H1 (cell line): ENCODE results near the gene ZNF573. TPM values are rescaled to one million over a fixed set of nuclear protein-coding genes. Genes with fewer than 3 reads are reported as not detected.

Experiments
- CTCF ChIA-PET: fragments of 300-600 bp; sonication (Branson Sonifier 250); formaldehyde crosslinking; loops from one replicate; lab custom pipeline; 2021; ENCODE audit not compliant: partially characterized antibody; lab: Charles Lee
- POLR2A ChIA-PET: fragments of 300-600 bp; sonication (Branson Sonifier 250); formaldehyde crosslinking; loops from one replicate; lab custom pipeline; 2021; ENCODE audit warnings: inconsistent platforms; ENCODE audit not compliant: partially characterized antibody; lab: Charles Lee
- DNase-seq, 2 experiments: peaks; one replicate each; pipeline versions ENCODE4 v3.0.0 to v3.0.0-alpha.2; 2010 to 2022; ENCODE audit warnings: low spot score in 2 of 2, low read depth in 1 of 2, mixed read lengths in 1 of 2
- FAIRE-seq: peaks from 2 replicates; lab custom pipeline; 2011; peaks lifted over from hg19 to GRCh38; lab: Jason Lieb, UNC
- H2AFZ ChIP-seq: 2 replicates; pipeline ENCODE4 v1.8.1; 2012; ENCODE audit warnings: low read length, inconsistent platforms
- H2AK5ac ChIP-seq: 2 replicates; pipeline ENCODE4 v1.6.1; 2013; ENCODE audit warnings: low read depth, low read length
- H2BK120ac ChIP-seq: replicated peaks from 2 replicates; pipeline ENCODE3; 2013; ENCODE audit warnings: low read depth, low read length, inconsistent platforms
- H2BK12ac ChIP-seq: 2 replicates; pipeline ENCODE4 v1.6.1; 2013; ENCODE audit warnings: low read depth, low read length
- H2BK15ac ChIP-seq: 2 replicates; pipeline ENCODE4 v1.6.1; 2013; ENCODE audit warnings: low read length
- H2BK20ac ChIP-seq: 2 replicates; pipeline ENCODE4 v1.6.1; 2013; ENCODE audit warnings: low read length
- H2BK5ac ChIP-seq: 2 replicates; pipeline ENCODE4 v1.6.1; 2013; ENCODE audit warnings: low read depth, low read length
- H3K14ac ChIP-seq: 2 replicates; pipeline ENCODE4 v1.6.1; 2013; ENCODE audit warnings: inconsistent platforms; ENCODE audit not compliant: insufficient read length
- H3K18ac ChIP-seq: 2 replicates; pipeline ENCODE4 v1.6.1; 2013; ENCODE audit warnings: low read length; ENCODE audit errors: extremely low read depth
- H3K23ac ChIP-seq: 2 replicates; pipeline ENCODE4 v1.6.1; 2013; ENCODE audit warnings: inconsistent platforms; ENCODE audit not compliant: insufficient read length
- H3K23me2 ChIP-seq: 2 replicates; pipeline ENCODE4 v1.6.1; 2013; ENCODE audit warnings: low read depth, low read length
- H3K27ac ChIP-seq: 2 replicates; pipeline ENCODE4 v1.6.1; 2011; ENCODE audit warnings: low read depth, low read length, inconsistent platforms
- H3K27me3 ChIP-seq, 4 experiments: replicated peaks in 1 of 4; 1 replicate in 1 of 4; 2 replicates in 3 of 4; pipeline versions ENCODE4 v1.6.1 to v1.8.1; 2011 to 2013; ENCODE audit warnings: low read length in 3 of 4, mild to moderate bottlenecking in 3 of 4, inconsistent platforms in 2 of 4, mixed read lengths in 2 of 4, moderate library complexity in 1 of 4; ENCODE audit not compliant: control insufficient read depth in 3 of 4, insufficient read depth in 3 of 4; ENCODE audit errors: extremely low read depth in 1 of 4
- H3K36me3 ChIP-seq, 4 experiments: 2 replicates each; pipeline versions ENCODE4 v1.6.1 to v1.8.1; 2011 to 2013; ENCODE audit warnings: mild to moderate bottlenecking in 4 of 4, low read length in 3 of 4, moderate library complexity in 2 of 4, control low read depth in 1 of 4, inconsistent platforms in 1 of 4; ENCODE audit not compliant: insufficient read depth in 4 of 4, control insufficient read depth in 2 of 4
- H3K4ac ChIP-seq: replicated peaks from 2 replicates; pipeline ENCODE3; 2013; ENCODE audit warnings: low read length, low read depth, mixed read lengths, inconsistent platforms; ENCODE audit not compliant: insufficient read length
- H3K4me1 ChIP-seq, 4 experiments: replicated peaks in 1 of 4; 1 replicate in 1 of 4; 2 replicates in 3 of 4; pipeline versions ENCODE4 v1.6.1 to v1.8.1; 2011 to 2013; ENCODE audit warnings: low read length in 3 of 4, inconsistent platforms in 2 of 4, mixed read lengths in 1 of 4; ENCODE audit not compliant: insufficient read depth in 4 of 4, control insufficient read depth in 3 of 4
- H3K4me2 ChIP-seq, 2 experiments: 2 replicates each; pipeline versions ENCODE4 v1.6.1 to v1.8.1; 2011 to 2013; ENCODE audit warnings: low read depth in 2 of 2, low read length in 2 of 2, control low read depth in 1 of 2, inconsistent platforms in 1 of 2, mild to moderate bottlenecking in 1 of 2; ENCODE audit not compliant: insufficient read depth in 1 of 2
- H3K4me3 ChIP-seq, 4 experiments: fragments of 200-600, 300-600 bp in 1 of 4; sonication (generic), shearing (Covaris generic), sonication (Bioruptor Twin) in 1 of 4; 2 replicates each; pipeline versions ENCODE4 v1.5.1 to v1.8.1; 2011 to 2016; ENCODE audit warnings: low read length in 4 of 4, low read depth in 3 of 4, control low read depth in 2 of 4, inconsistent platforms in 2 of 4, mild to moderate bottlenecking in 2 of 4, mixed read lengths in 1 of 4, moderate library complexity in 1 of 4; ENCODE audit not compliant: insufficient read depth in 2 of 4; ENCODE audit errors: extremely low read depth in 1 of 4
- H3K56ac ChIP-seq: replicated peaks from 2 replicates; pipeline ENCODE3; 2013; ENCODE audit warnings: low read depth, mild to moderate bottlenecking, mixed read lengths, low read length, inconsistent platforms; ENCODE audit not compliant: insufficient read length
- H3K79me1 ChIP-seq: 2 replicates; pipeline ENCODE4 v1.6.1; 2013; ENCODE audit warnings: low read depth, low read length, control low read depth
- H3K79me2 ChIP-seq, 2 experiments: 2 replicates each; pipeline versions ENCODE4 v1.6.1 to v1.8.1; 2012 to 2013; ENCODE audit warnings: low read length in 2 of 2, mild to moderate bottlenecking in 2 of 2, inconsistent platforms in 1 of 2; ENCODE audit not compliant: insufficient read depth in 2 of 2, control insufficient read depth in 1 of 2
- H3K9ac ChIP-seq, 4 experiments: replicated peaks in 1 of 4; 1 replicate in 1 of 4; 2 replicates in 3 of 4; pipeline versions ENCODE4 v1.6.1 to v1.8.1; 2011 to 2013; ENCODE audit warnings: low read depth in 3 of 4, low read length in 3 of 4, control low read depth in 2 of 4, mild to moderate bottlenecking in 2 of 4, moderate library complexity in 2 of 4, inconsistent platforms in 1 of 4; ENCODE audit errors: extremely low read depth in 1 of 4
- H3K9me3 ChIP-seq, 2 experiments: 2 replicates each; pipeline versions ENCODE4 v1.6.1 to v1.8.1; 2012 to 2013; ENCODE audit warnings: mild to moderate bottlenecking in 2 of 2, moderate library complexity in 2 of 2, control low read depth in 1 of 2, inconsistent platforms in 1 of 2, low read depth in 1 of 2, low read length in 1 of 2, mixed read lengths in 1 of 2; ENCODE audit not compliant: insufficient read depth in 2 of 2
- H4K20me1 ChIP-seq, 2 experiments: replicated peaks in 1 of 2; 2 replicates each; pipeline versions ENCODE3 to v1.8.1; 2011 to 2013; ENCODE audit warnings: inconsistent platforms in 2 of 2, low read length in 2 of 2, mild to moderate bottlenecking in 1 of 2; ENCODE audit not compliant: insufficient read depth in 2 of 2, control insufficient read depth in 1 of 2
- H4K5ac ChIP-seq: 2 replicates; pipeline ENCODE4 v1.6.1; 2013; ENCODE audit warnings: low read length, low read depth, mixed read lengths, inconsistent platforms; ENCODE audit not compliant: insufficient read length
- H4K8ac ChIP-seq: 2 replicates; pipeline ENCODE4 v1.8.0; 2013; ENCODE audit warnings: mild to moderate bottlenecking, moderate library complexity, low read length, inconsistent platforms; ENCODE audit not compliant: insufficient read depth; ENCODE audit errors: extremely low read depth
- H4K91ac ChIP-seq: replicated peaks from 2 replicates; pipeline ENCODE3; 2013; ENCODE audit warnings: low read length, mixed read lengths, inconsistent platforms; ENCODE audit not compliant: insufficient read length
- RNF2 ChIP-seq: fragments of 200-900, 300-1000 bp; sonication (generic); IDR thresholded peaks from 2 replicates; pipeline ENCODE4 v1.7.1; 2016; ENCODE audit warnings: borderline replicate concordance, low read depth, mild to moderate bottlenecking, antibody characterized with exemption, low read length; ENCODE audit not compliant: poor library complexity, severe bottlenecking; ENCODE audit errors: missing control alignments
- SIN3A ChIP-seq, 2 experiments: IDR thresholded peaks in 1 of 2; conservative IDR thresholded peaks in 1 of 2; 2 replicates each; pipeline ENCODE4 v1.6.1; 2011 to 2012; ENCODE audit warnings: low read length in 2 of 2, improper control_type of control experiment in 1 of 2, low read depth in 1 of 2, mild to moderate bottlenecking in 1 of 2
- SIX5 ChIP-seq: IDR thresholded peaks from 2 replicates; pipeline ENCODE4 v1.6.1; 2011; ENCODE audit warnings: mild to moderate bottlenecking, low read depth, low read length
- TBP ChIP-seq: IDR thresholded peaks from 2 replicates; pipeline ENCODE4 v1.6.1; 2011; ENCODE audit warnings: low read depth, low read length, improper control_type of control experiment
- WGBS, 2 experiments: shearing (Covaris generic) in 1 of 2; methylation state at CpG; one replicate each; pipeline versions ENCODE4 v1.1.6 to v1.1.7; 2013 to 2015; ENCODE audit warnings: low lambda C conversion rate in 2 of 2, mixed read lengths in 2 of 2, inconsistent platforms in 1 of 2, low coverage in 1 of 2, missing lambda C conversion rate in 1 of 2; ENCODE audit not compliant: insufficient replicate concordance in 2 of 2, insufficient coverage in 1 of 2, insufficient read length in 1 of 2; ENCODE audit errors: extremely low coverage in 1 of 2, missing lambda C conversion rate in 1 of 2; 5-methylcytosine and 5-hydroxymethylcytosine counted together
- polyA plus RNA-seq, 7 experiments: library from polyadenylated mRNA; depleted of rRNA in 3 of 7; stranded (reverse) in 5 of 7; unstranded in 2 of 7; fragments of >200 nt in 5 of 7; fragments of 200-250 nt in 2 of 7; gene quantifications; 1 replicate in 5 of 7; 2 replicates in 1 of 7; 4 replicates in 1 of 7; pipeline versions ENCODE4 v1.2.1 to v1.2.3, GENCODE V29; 2011 to 2013; ENCODE audit warnings: missing spikeins in 2 of 7, mixed read lengths in 2 of 7
- total RNA-seq: library from RNA; stranded (reverse); fragmentation: NEBNext Ultra II Directional; extraction: Animal tissue kit (Norgen Biotek cat#: 25700); gene quantifications from 2 replicates; pipeline ENCODE4 v1.2.1, GENCODE V29; 2021
- TF ChIP-seq, protein P1 (sequence below): IDR thresholded peaks from 2 replicates; pipeline ENCODE4 v1.6.1; 2012; ENCODE audit warnings: inconsistent platforms
- TF ChIP-seq, protein P2 (sequence below): IDR thresholded peaks from 2 replicates; pipeline ENCODE4 v1.6.1; 2012; ENCODE audit warnings: inconsistent platforms

ZNF573 gene
- total and polyA plus RNA-seq, 2 of the 8 experiments (the other 6 are each of a cell fraction or from before 2014, with no cell fraction given) = 6.3 to 13.8 TPM

GRCh38 chr19:37719927-37720265 is 59.5 kb downstream of the ZNF573 start:
- TF ChIP-seq SIN3A (conservative IDR thresholded peaks at IDR 0.05 in 1 of 2, IDR thresholded peaks at IDR 0.05 in 1 of 2; ENCODE audit: low read depth in 1 of 2, low read length in 2 of 2) (no peak), TBP (peak; percentile 86; the same call in 1 of the 2 replicates), RNF2 (no peak), SIX5 (0 out of 2 replicates have a peak, but pooled peaks have one; percentile 1)
- TF ChIP-seq, protein P1, sequence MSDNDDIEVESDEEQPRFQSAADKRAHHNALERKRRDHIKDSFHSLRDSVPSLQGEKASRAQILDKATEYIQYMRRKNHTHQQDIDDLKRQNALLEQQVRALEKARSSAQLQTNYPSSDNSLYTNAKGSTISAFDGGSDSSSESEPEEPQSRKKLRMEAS = 0 out of 2 replicates have a peak, but pooled peaks have one; percentile 35
- TF ChIP-seq, protein P2, sequence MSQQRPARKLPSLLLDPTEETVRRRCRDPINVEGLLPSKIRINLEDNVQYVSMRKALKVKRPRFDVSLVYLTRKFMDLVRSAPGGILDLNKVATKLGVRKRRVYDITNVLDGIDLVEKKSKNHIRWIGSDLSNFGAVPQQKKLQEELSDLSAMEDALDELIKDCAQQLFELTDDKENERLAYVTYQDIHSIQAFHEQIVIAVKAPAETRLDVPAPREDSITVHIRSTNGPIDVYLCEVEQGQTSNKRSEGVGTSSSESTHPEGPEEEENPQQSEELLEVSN = no peak
- TF ChIP-seq, all 59 proteins: peak for 3
- no peaks in the 10 kb centered on the region for H3K9me3 ChIP-seq
- H3K36me3 ChIP-seq = peaks cover 0 to 2% (median 0%) of the 10 kb centered on the region in 4 experiments; a peak in 2 of 8 replicates
- no peak overlapping the region for H3K4ac ChIP-seq
- peaks cover 0 to 9% (median under 1%) of the 10 kb centered on the region in 4 experiments; a peak in 2 of 7 replicates for H3K4me1 ChIP-seq
- no peak overlapping the region for H3K14ac ChIP-seq
- FAIRE-seq (no peak), DNase-seq (no peak)
- H3K23me2 ChIP-seq = peaks cover 2% of the 10 kb centered on the region
- H3K27ac ChIP-seq = no peak overlapping the region
- H4K20me1 ChIP-seq = peaks cover 0 to 2% of the 10 kb centered on the region in 2 experiments
- WGBS, 2 experiments = 21% methylated on average over 8 of the region's 8 CpGs; no CpG with 5 or more reads in 1 of the 2 experiments
- H3K9ac ChIP-seq = no peak overlapping the region
- no peak overlapping the region for H2AK5ac ChIP-seq
- H3K79me2 ChIP-seq = peaks cover 0 to 26% of the 10 kb centered on the region in 2 experiments; a peak in 2 of 4 replicates
- H2AFZ ChIP-seq = 0 out of 2 replicates have a peak overlapping the region, but pooled peaks have one; percentile 60
- POLR2A ChIA-PET = interaction anchor here (0.9 to 1.5 kb wide), 2 partner anchors 24 to 60 kb away, joined by 3 to 6 read pairs; partner anchors contain the start of gene ZNF573
- H3K56ac ChIP-seq = no peak overlapping the region
- H4K91ac ChIP-seq = no peak overlapping the region
- CTCF ChIA-PET = interaction anchor here (0.6 to 2.1 kb wide), 5 partner anchors 13 to 166 kb away, joined by 3 to 6 read pairs (median 4); no protein-coding TSS in a partner anchor
- H2BK12ac ChIP-seq = no peak overlapping the region
- H3K4me2 ChIP-seq = peak overlapping the region; percentile 72 to 82
- no peaks in the 10 kb centered on the region for H3K27me3 ChIP-seq
- H2BK15ac ChIP-seq = no peak overlapping the region
- no peak overlapping the region for H3K23ac ChIP-seq
- no peak overlapping the region for H2BK5ac ChIP-seq
- no peak overlapping the region for H2BK20ac ChIP-seq
- H3K18ac ChIP-seq = no peak overlapping the region
- H2BK120ac ChIP-seq = no peak overlapping the region
- H4K5ac ChIP-seq = no peak overlapping the region
- no peak overlapping the region; the same call in 1 of the 2 replicates for H4K8ac ChIP-seq
- no peaks in the 10 kb centered on the region for H3K79me1 ChIP-seq
- peak overlapping the region in 2 of 4 experiments; percentile 87 to 91; a peak in 2 of 8 replicates for H3K4me3 ChIP-seq
